Measurements from ENCODE around the gene TCF7.

Gene TCF7

DNA sequence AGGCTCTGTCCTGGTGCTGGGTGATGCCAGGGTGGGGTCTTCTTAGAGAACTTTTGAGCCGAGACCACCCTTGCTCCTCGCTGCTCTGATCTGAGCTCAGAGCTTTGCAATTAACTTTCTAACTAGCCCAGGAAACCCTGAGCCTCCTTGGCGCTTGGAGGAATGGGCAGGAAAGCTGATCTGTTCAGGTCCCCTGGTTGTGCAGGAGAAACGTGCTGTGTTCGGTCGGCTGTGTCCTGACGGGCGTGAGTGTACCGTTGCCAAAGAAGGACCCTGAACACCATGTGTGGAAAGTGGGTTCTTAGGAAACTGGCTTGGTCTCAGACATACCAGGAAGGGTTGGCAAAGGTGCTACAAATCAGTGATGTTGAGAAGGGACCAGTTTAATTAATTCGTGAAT, 1.8 kb downstream of the TCF7 start:
- Mint-ChIP-seq H3K4me1 (ENCODE audit: low read depth) (peaks cover 76% of the 10 kb centered on the region), H3K4me3 (peak overlapping the region; percentile 92), H3K9me3 (ENCODE audit: low read depth) (no peaks in the 10 kb centered on the region), H3K27ac (peak overlapping the region; percentile 92), H3K27me3 (no peaks in the 10 kb centered on the region), H3K36me3 (peaks cover 11% of the 10 kb centered on the region)

DNA sequence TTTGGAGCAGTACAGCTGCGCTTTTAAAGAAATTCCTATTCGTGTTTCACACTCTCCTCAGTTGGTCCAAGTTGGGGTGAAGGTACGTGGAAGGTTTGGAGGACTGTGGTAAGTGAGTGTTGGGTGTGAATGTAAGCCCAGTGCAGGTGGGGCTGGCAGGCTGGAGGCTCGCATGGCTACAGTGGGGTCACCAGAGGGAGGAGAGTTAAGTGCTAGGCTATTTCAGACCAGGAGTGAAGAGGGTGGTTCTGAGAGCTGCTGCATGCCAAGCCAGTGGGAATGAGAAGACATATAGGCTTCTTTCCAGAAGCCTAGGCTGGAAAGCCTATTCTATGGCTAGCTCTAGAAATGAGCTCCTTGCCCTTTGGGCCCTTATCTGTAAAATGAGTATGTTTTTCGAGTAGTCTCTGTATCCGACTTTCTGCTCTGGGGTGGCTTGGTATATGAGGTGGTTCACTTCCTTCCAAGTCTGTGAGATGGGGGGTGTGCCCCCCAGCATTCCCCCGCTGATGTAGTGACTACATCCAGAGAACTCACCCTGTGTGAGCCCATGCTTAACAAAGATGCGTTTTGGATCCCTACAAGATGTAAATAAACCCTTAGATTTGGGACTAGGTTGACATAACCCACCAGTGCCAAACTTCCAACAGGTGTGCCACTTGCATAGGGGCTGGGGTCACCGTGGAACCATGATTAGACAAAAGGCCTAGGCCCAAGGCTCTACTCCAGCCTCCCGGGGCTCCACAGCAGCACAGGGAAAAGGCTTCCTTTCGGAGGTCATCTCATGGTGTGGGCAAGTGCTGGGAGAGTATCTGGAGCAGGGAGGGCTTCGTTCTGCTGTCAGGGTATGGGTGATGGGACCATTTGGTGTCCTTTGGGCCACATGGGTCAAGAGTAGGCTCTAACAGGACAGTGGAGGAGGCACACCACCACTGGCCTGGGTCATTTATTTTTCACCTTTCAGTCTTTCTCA, 2.6 kb downstream of the TCF7 start:
- H3K36me3 Mint-ChIP-seq: peaks cover 14% of the 10 kb centered on the region
- H3K27ac Mint-ChIP-seq: peak overlapping the region; percentile 92
- peak overlapping the region; percentile 92 for H3K4me3 Mint-ChIP-seq
- H3K4me1 Mint-ChIP-seq (ENCODE audit: low read depth): peaks cover 74% of the 10 kb centered on the region
- H3K9me3 Mint-ChIP-seq (ENCODE audit: low read depth): no peaks in the 10 kb centered on the region
- no peaks in the 10 kb centered on the region for H3K27me3 Mint-ChIP-seq

DNA sequence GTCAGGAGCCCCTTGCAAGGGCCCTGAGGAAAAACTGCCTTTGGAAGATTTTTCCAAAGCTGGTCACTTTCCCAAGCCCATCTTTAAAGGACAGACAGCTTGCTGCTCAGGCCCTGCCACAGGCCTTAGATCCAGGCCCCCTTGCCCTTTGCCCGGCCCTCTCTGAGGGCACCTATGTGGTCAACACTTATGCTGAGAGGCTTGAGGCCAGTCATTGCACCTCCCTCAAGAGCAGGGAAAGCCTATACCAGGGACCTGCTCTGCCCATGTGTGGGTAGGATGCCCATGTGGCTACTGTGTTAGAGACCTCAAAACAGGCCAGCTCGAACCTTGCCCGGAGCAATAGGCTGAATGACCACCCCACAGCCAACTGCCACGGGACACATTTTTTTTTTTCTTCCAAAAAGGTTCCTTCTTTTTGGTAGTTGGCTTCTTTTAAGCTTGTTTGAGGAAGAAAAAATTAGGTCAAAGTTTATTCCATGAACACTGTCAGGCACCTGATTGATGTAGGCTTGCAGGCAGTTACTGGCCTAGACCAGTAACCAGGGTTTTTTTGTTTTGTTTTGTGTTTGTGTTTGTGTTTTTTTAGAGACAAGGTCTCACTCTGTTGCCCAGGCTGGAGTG, 3.8 kb downstream of the TCF7 start:
- peaks cover 14% of the 10 kb centered on the region for H3K36me3 Mint-ChIP-seq
- peak overlapping the region; percentile 92 for H3K4me3 Mint-ChIP-seq
- peak overlapping the region; percentile 92 for H3K27ac Mint-ChIP-seq
- H3K9me3 Mint-ChIP-seq (ENCODE audit: low read depth): no peaks in the 10 kb centered on the region
- H3K27me3 Mint-ChIP-seq: no peaks in the 10 kb centered on the region
- H3K4me1 Mint-ChIP-seq (ENCODE audit: low read depth): peaks cover 76% of the 10 kb centered on the region

DNA sequence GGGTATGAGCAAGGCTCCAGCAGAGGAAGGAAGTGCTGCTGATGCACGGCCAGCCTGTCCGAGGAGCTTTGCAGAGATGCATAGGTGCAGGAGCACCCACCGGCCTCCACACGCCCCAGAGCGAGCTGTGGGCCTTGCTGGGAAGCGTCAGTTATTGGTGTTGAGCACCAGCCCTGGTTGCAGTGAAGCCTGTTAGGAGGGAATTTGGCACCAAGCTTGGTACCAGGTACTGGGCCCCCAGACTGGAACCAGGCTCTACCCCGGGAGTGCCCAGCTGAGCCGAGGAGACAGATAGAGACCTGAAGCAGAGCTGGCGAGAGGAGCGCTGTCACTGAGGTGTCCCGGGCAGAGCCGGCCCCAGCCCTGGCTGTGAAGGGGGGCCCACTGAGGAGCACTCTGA, 5.2 kb downstream of the TCF7 start:
- peaks cover 78% of the 10 kb centered on the region for H3K4me1 Mint-ChIP-seq (ENCODE audit: low read depth)
- peak overlapping the region; percentile 92 for H3K4me3 Mint-ChIP-seq
- H3K36me3 Mint-ChIP-seq: peaks cover 14% of the 10 kb centered on the region
- H3K27me3 Mint-ChIP-seq: no peaks in the 10 kb centered on the region
- peak overlapping the region; percentile 92 for H3K27ac Mint-ChIP-seq
- H3K9me3 Mint-ChIP-seq (ENCODE audit: low read depth): no peaks in the 10 kb centered on the region

DNA sequence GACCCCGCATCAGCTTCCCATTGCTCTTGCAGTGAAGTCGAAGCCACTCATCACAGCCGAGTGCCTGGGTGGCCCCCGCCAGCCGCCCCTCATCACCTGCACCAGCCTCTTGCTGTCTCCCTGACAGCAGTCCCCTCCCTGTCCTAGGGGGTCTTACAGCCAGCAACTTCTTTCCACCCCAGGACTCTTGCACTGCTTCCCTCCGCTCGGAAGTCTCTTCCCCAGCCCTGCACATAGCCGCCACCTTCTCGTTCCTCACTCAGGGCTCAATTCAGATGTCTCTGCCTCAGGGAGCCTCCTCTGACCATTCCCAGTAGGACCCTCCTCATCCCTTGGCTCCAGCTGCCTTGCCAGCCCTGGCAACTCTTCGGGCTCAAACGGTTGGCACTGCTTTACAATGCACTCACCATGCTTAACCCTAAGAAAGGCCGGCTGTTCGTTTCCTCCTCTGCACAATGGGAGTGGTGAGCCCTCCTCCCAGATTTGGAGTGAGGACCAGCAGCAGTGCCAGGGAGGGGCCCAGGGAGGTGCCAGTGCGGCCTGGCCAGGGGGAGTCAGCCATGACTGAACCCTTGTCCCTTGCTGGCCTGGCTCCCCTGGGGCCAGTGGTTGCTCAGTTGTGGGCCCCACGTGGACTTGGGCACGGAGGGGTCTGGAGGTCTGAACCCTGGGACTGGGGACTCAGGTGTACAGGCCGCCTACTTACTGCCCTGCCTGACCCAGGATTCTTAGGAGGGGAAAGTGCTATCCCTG, 6.1 kb downstream of the TCF7 start:
- peak overlapping the region; percentile 92 for H3K27ac Mint-ChIP-seq
- H3K4me1 Mint-ChIP-seq (ENCODE audit: low read depth): peaks cover 86% of the 10 kb centered on the region
- H3K4me3 Mint-ChIP-seq: peak overlapping the region; percentile 92
- H3K27me3 Mint-ChIP-seq: no peaks in the 10 kb centered on the region
- peaks cover 14% of the 10 kb centered on the region for H3K36me3 Mint-ChIP-seq
- H3K9me3 Mint-ChIP-seq (ENCODE audit: low read depth): no peaks in the 10 kb centered on the region

DNA sequence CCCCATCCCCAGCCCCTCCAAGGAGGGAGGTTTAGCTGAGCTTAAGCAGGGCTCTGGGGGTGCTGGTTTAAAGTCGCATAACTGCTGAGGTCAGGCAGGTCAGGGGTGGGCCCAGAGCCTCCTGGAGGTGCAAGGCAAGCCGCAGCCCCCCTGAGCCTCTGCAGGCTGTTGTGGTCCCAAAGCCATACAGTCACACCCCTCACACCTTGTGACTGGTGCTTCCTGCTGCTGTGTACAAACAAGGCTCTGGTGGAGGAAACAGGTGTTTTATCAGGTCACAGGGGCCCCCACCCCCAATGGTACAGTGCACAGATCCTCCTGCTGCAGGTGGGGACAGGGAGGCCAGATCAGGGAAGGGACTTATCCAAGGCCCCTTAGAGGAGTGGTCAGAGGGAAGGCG, 8.0 kb downstream of the TCF7 start:
- Mint-ChIP-seq H3K27ac (peak overlapping the region; percentile 97), H3K4me3 (peak overlapping the region; percentile 92), H3K36me3 (peaks cover 11% of the 10 kb centered on the region), H3K4me1 (ENCODE audit: low read depth) (peaks cover 91% of the 10 kb centered on the region), H3K9me3 (ENCODE audit: low read depth) (no peaks in the 10 kb centered on the region), H3K27me3 (no peaks in the 10 kb centered on the region)

DNA sequence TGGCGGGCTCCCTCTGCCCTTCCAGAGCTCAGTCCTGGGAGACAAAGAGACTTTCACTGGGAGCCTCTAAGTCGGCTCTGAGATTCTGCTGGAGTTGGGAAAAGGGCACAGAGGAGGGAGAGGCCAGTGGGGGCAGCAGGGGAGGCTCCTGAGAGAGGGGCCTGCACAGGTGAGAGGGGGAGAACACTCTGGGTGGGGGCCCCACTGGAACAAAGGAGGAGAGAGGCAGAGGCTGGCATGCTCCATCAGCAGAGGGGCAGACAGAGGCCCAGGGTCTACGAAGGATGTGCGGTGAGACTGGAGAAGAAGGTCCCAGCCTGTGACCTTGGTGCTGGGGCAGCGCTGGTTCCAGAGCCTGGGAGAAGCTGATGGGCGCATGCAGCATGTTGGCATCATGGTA, 8.9 kb downstream of the TCF7 start:
- H3K4me3 Mint-ChIP-seq: peak overlapping the region; percentile 92
- H3K36me3 Mint-ChIP-seq: peaks cover 11% of the 10 kb centered on the region
- H3K27ac Mint-ChIP-seq: peak overlapping the region; percentile 97
- no peaks in the 10 kb centered on the region for H3K27me3 Mint-ChIP-seq
- no peaks in the 10 kb centered on the region for H3K9me3 Mint-ChIP-seq (ENCODE audit: low read depth)
- H3K4me1 Mint-ChIP-seq (ENCODE audit: low read depth): peaks cover 92% of the 10 kb centered on the region

DNA sequence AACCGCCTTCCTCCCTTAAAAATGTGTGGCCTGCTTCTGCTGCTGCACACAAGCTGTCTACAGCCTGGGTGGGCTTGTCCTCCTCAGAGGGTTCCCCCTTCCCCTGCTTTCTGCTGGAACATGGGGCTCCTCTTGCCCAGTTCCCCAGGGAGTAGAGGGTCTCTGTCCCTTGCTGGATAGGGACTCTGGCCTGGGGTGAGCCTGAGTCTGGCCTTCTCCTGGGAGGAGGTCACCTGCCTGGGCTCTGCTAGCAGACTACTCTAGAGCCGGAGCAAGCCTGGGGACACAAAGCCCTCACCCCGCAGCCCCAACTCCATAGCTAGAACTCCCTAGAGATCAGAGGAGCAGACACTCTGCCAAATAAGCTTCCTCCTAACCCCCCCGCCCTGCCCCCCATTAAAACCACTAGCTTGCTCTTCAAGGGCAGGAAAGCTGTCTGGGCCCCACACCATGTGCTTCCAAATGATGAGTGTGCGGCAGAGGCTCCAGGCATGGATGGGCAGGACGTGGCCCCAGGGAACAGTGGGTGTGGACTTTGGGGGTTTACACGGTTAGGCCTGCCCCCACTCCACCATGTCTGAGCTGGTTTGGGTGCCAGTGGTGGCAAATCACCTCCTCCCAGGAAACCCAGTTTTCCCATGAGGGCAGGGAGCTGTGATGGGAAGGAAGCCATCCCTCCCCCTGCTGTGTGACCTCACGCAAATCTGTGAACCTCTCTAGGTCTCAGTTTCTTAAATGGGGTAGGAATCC, 10.0 kb downstream of the TCF7 start:
- Mint-ChIP-seq H3K4me3 (peak overlapping the region; percentile 85), H3K4me1 (ENCODE audit: low read depth) (peaks cover 94% of the 10 kb centered on the region), H3K27ac (peak overlapping the region; percentile 97), H3K36me3 (peaks cover 11% of the 10 kb centered on the region), H3K27me3 (no peaks in the 10 kb centered on the region), H3K9me3 (ENCODE audit: low read depth) (no peaks in the 10 kb centered on the region)

DNA sequence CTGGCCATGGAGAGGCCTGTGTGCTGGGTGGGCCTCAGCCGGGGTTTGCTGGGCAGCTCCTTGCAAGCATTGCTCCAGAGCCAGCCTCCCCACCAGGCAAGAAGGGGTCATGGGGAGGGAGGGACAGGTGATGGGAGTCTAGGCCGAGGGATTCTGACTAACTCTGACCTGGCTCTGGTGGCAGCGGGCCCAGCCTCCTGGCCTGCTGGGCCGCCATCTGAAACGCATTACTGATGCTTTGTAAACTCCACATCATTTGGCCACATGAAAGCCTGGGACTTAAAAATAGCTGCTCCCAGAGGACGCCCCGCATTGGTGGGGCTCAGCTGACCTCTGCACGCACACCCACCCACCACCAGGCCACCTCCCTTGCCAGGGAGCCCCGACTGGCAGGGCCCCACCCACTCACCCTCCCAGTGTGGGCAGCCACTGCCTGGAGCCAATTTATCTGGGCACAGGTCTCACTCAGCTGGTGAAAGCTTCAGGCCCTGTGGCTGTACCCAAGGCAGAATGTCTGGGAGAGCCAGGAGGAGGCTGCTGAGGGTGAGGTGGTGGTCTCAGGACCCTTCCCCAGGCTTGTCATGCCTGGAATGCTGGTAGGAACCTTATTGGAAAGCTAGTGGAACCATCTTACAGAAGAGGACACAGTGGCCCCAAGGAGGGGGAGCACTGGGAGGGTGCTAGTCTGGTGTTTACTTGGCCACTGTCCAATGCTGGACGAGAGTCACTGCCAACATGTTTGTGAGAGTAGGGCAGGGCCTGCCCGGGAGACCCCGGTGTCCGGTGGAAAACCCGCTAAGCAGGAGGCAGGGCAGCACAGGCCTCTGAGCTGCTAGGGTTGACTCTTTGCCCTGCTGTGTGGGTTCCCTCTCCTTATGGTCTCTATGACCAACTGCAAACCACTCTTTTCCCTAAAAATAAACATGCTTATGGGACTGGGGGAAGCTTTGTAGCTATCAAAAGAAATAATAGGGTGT, 10.8 kb downstream of the TCF7 start:
- peaks cover 94% of the 10 kb centered on the region for H3K4me1 Mint-ChIP-seq (ENCODE audit: low read depth)
- H3K9me3 Mint-ChIP-seq (ENCODE audit: low read depth): no peaks in the 10 kb centered on the region
- H3K27ac Mint-ChIP-seq: peak overlapping the region; percentile 97
- peaks cover 8% of the 10 kb centered on the region for H3K36me3 Mint-ChIP-seq
- H3K4me3 Mint-ChIP-seq: peak overlapping the region; percentile 85
- H3K27me3 Mint-ChIP-seq: no peaks in the 10 kb centered on the region

DNA sequence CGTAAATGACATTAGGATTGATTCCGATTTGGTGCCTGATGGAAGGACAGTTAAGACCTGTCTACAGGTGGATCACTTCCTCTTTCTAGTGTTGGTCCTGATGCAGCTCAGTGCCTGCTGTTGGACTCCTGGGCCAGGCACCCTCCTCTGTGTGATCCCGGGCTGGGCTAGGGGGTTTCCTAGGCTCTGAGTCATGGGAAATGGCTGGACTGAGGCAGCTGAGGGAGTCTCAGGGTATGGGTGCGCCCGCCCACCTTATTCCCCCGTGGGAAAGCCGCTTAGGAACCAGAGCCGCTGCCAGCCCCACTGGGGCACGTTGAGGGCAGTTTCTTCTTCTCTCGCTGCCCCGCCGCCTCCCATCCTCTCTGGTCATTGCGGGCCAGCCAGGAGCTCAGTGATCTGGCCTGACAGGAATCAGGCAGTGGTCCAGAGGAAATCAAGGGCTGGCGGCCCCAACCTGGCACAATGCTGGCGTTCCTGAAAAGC, 12.9 kb downstream of the TCF7 start:
- Mint-ChIP-seq H3K36me3 (peaks cover 2% of the 10 kb centered on the region), H3K4me3 (peak overlapping the region; percentile 85), H3K9me3 (ENCODE audit: low read depth) (no peaks in the 10 kb centered on the region), H3K27ac (peak overlapping the region; percentile 97), H3K4me1 (ENCODE audit: low read depth) (peaks cover 96% of the 10 kb centered on the region), H3K27me3 (no peaks in the 10 kb centered on the region)

DNA sequence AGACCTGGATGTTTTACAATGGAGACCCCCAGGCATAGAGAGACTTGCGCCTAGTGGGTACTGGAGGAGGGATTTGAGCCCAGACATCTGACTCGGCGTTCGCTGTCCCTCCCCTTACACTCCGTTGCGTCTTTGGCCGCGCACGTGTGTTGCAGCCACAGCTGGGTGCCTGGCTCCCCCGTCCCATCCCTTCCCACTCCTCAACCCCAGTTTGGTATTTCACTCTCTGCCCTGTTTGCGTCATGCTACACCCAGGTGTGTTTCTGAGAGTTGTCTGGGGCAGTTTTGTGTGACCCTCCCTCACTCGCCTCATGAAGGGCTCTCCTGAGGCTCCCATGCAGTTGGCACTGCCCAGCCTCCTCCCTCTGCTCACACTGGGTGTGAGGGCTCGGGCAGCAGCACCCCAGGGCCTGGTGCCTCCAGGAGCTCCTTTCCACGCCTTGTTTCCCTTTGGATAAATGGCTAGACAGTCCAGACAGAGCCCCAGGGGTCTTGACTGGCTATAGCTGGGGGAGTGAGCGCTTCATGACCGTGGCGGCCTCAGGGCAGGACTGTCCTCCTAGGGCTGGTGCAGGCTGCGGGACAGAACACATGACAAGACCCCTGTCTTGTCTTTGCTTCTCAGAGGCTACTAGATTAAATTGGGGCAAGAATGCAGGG, 13.6 kb downstream of the TCF7 start:
- Mint-ChIP-seq H3K27me3 (no peaks in the 10 kb centered on the region), H3K27ac (peak overlapping the region; percentile 97), H3K4me1 (ENCODE audit: low read depth) (peaks cover 96% of the 10 kb centered on the region), H3K36me3 (peaks cover 2% of the 10 kb centered on the region), H3K4me3 (peak overlapping the region; percentile 85), H3K9me3 (ENCODE audit: low read depth) (no peaks in the 10 kb centered on the region)

DNA sequence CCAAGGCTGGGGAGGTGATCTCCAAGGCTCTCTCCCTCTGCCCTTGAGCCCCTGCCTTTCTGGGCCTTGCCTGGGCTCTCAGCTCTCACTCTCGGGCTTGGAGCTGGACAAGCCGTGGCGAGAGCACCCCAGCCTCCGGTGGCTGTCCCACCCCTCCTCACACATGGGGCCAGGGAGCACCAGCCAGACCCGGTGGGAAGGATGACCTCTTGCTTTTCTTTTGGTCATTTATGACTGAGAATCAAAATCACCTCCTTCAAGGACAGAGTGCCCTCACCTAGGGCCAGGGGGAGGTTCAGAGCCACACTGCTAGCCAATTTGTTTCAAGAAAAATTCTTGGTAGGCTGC, 14.1 kb downstream of the TCF7 start:
- Mint-ChIP-seq H3K4me3 (peak overlapping the region; percentile 85), H3K27me3 (no peaks in the 10 kb centered on the region), H3K36me3 (peaks cover 2% of the 10 kb centered on the region), H3K9me3 (ENCODE audit: low read depth) (no peaks in the 10 kb centered on the region), H3K27ac (peak overlapping the region; percentile 97), H3K4me1 (ENCODE audit: low read depth) (peaks cover 96% of the 10 kb centered on the region)

Measured in activated naive CD8-positive, alpha-beta T cell (primary cell).